NAMALWA (cell line): ENCODE data around the gene COX14.

Experiments
- DNase-seq: peaks from one replicate; pipeline ENCODE4 v3.0.0-alpha.2; 2015; ENCODE audit warnings: low spot score

COX14 gene

GRCh38 chr12:50156641-50157040, 44.6 kb downstream of the COX14 start:
- no peak for DNase-seq

GRCh38 chr12:50157259-50157658, 45.2 kb downstream of the COX14 start:
- no peak for DNase-seq

GRCh38 chr12:50160643-50161042, 48.6 kb downstream of the COX14 start:
- DNase-seq = no peak

- no peak for DNase-seq
These were observed 50.2 kb downstream of the COX14 start for GRCh38 chr12:50162230-50162629.

GRCh38 chr12:50164963-50165362, 52.9 kb downstream of the COX14 start:
- DNase-seq = no peak

- no peak for DNase-seq
These were observed 54.7 kb downstream of the COX14 start for GRCh38 chr12:50166799-50167048.

- DNase-seq = peak; percentile 98
These were observed 55.2 kb downstream of the COX14 start, which contains the start of gene CERS5 for GRCh38 chr12:50167049-50167828. Gene CERS5 (minus strand): TSS chr12:50167369. CDS start chr12:50167297, 72 bp downstream.
